Neural crest cell (in vitro differentiated cells): ENCODE data around the gene OVCH2. TPM values are rescaled to one million over a fixed set of nuclear protein-coding genes. Genes with fewer than 3 reads are reported as not detected.
"Not testable (repeated sequence)": the region's sequence is repeated elsewhere in the genome, so short reads cannot be mapped to it uniquely, and the experiment has no call there.

Source experiments
- DNase-seq: peaks from one replicate; pipeline ENCODE4 v3.0.0; 2021; ENCODE audit warnings: low read depth, mixed read lengths, low spot score
- H3K27ac Mint-ChIP-seq: one replicate; pipeline ENCODE4 v1.8.0; 2021; ENCODE audit warnings: mild to moderate bottlenecking, mixed read lengths; ENCODE audit not compliant: unreplicated experiment
- H3K27me3 Mint-ChIP-seq: 2 replicates; pipeline ENCODE4 v1.8.0; 2021; ENCODE audit warnings: low read depth, mild to moderate bottlenecking, mixed read lengths
- H3K36me3 Mint-ChIP-seq: 2 replicates; pipeline ENCODE4 v1.8.0; 2021; ENCODE audit warnings: low read depth, mild to moderate bottlenecking, mixed read lengths
- H3K4me1 Mint-ChIP-seq: 2 replicates; pipeline ENCODE4 v1.8.0; 2021; ENCODE audit warnings: mixed read lengths
- H3K4me3 Mint-ChIP-seq: one replicate; pipeline ENCODE4 v1.8.0; 2021; ENCODE audit warnings: mild to moderate bottlenecking, mixed read lengths
- H3K9me3 Mint-ChIP-seq: 2 replicates; pipeline ENCODE4 v1.8.0; 2021; ENCODE audit warnings: mixed read lengths
- CTCF ChIP-seq: fragments of 200-600 bp; sonication (generic); conservative IDR thresholded peaks from 2 replicates; pipeline ENCODE4 v1.5.0; 2021; ENCODE audit warnings: antibody characterized with exemption, mild to moderate bottlenecking
- long read RNA-seq: library from polyadenylated mRNA; unstranded; transcript quantifications from one replicate; pipeline ENCODE4 v2.0.0, GENCODE V29; 2020
- total RNA-seq: library from RNA; stranded (reverse); gene quantifications from 2 replicates; pipeline ENCODE4 v1.2.1, GENCODE V29; 2021

OVCH2 gene
- total RNA-seq, result not detected in 2 replicates
- long read RNA-seq, result 0 reads

GRCh38 chr11:7706377-7706776 lies at the start of gene OVCH2:
TSS of gene OVCH2 (minus strand) at chr11:7706477. CDS start at chr11:7706394, 83 bp downstream.
- Mint-ChIP-seq H3K27me3 (peaks cover 38% of the 10 kb centered on the region), H3K4me1 (no peaks in the 10 kb centered on the region), H3K36me3 (no peaks in the 10 kb centered on the region), H3K9me3 (no peaks in the 10 kb centered on the region), H3K4me3 (no peak within 1 kb of the TSS), H3K27ac (no peak within 1 kb of the TSS)
- DNase-seq, result no peak
- TF ChIP-seq CTCF, result no peak

GRCh38 chr11:7749456-7749855 lies 43.2 kb upstream of the OVCH2 start:
- Mint-ChIP-seq H3K4me1 (no peaks in the 10 kb centered on the region), H3K9me3 (no peaks in the 10 kb centered on the region)
- TF ChIP-seq CTCF, result no peak

GRCh38 chr11:7734767-7735166 lies 28.5 kb upstream of the OVCH2 start:
- H3K36me3 Mint-ChIP-seq, H3K4me1 Mint-ChIP-seq, DNase-seq, H3K27ac Mint-ChIP-seq, H3K9me3 Mint-ChIP-seq, H3K4me3 Mint-ChIP-seq, H3K27me3 Mint-ChIP-seq: not testable (repeated sequence)

More at GRCh38 chr11:7749456-7749855, 43.2 kb upstream of the OVCH2 start:
- no peak overlapping the region for H3K4me3 Mint-ChIP-seq
- DNase-seq, result no peak
- no peaks in the 10 kb centered on the region for H3K36me3 Mint-ChIP-seq
- H3K27ac Mint-ChIP-seq, result no peak overlapping the region
- peaks cover 2% of the 10 kb centered on the region for H3K27me3 Mint-ChIP-seq

GRCh38 chr11:7714786-7715185 lies 8.5 kb upstream of the OVCH2 start:
- no peaks in the 10 kb centered on the region for H3K36me3 Mint-ChIP-seq
- H3K4me1 Mint-ChIP-seq, result no peaks in the 10 kb centered on the region
- no peaks in the 10 kb centered on the region for H3K9me3 Mint-ChIP-seq
- peaks cover 42% of the 10 kb centered on the region for H3K27me3 Mint-ChIP-seq
- no peak for DNase-seq
- H3K27ac Mint-ChIP-seq, result no peak overlapping the region
- no peak for TF ChIP-seq CTCF
- H3K4me3 Mint-ChIP-seq, result no peak overlapping the region

GRCh38 chr11:7703740-7704139 lies 2.5 kb downstream of the OVCH2 start:
- Mint-ChIP-seq H3K9me3 (no peaks in the 10 kb centered on the region), H3K36me3 (no peaks in the 10 kb centered on the region), H3K27ac (no peak overlapping the region), H3K4me1 (no peaks in the 10 kb centered on the region), H3K27me3 (peaks cover 29% of the 10 kb centered on the region), H3K4me3 (no peak overlapping the region)
- no peak for TF ChIP-seq CTCF
- DNase-seq, result no peak

GRCh38 chr11:7696424-7696823 lies 9.9 kb downstream of the OVCH2 start:
- no peak for TF ChIP-seq CTCF
- no peak for DNase-seq
- peaks cover 4% of the 10 kb centered on the region for H3K4me1 Mint-ChIP-seq
- peaks cover 14% of the 10 kb centered on the region for H3K27me3 Mint-ChIP-seq
- no peak overlapping the region for H3K4me3 Mint-ChIP-seq
- H3K36me3 Mint-ChIP-seq, result no peaks in the 10 kb centered on the region
- no peak overlapping the region for H3K27ac Mint-ChIP-seq
- no peaks in the 10 kb centered on the region for H3K9me3 Mint-ChIP-seq
